Fibroblast of lung (primary cell): ENCODE measurements around the gene HLA-A.

ENCODE experiments used
- EZH2 ChIP-seq: IDR thresholded peaks from 2 replicates; pipeline ENCODE4 v1.5.1; 2012; ENCODE audit warnings: low read length, control low read depth, mild to moderate bottlenecking; ENCODE audit errors: missing control alignments
- TF ChIP-seq, protein P1 (sequence below), 2 donors: IDR thresholded peaks in 1 of 2; conservative IDR thresholded peaks in 1 of 2; 1 replicate in 1 of 2; 2 replicates in 1 of 2; pipeline ENCODE4 v1.5.1; 2011 to 2012; ENCODE audit warnings: low read length in 2 of 2, control low read depth in 1 of 2, inconsistent platforms in 1 of 2, low read depth in 1 of 2, mild to moderate bottlenecking in 1 of 2

- TF ChIP-seq, protein P1, sequence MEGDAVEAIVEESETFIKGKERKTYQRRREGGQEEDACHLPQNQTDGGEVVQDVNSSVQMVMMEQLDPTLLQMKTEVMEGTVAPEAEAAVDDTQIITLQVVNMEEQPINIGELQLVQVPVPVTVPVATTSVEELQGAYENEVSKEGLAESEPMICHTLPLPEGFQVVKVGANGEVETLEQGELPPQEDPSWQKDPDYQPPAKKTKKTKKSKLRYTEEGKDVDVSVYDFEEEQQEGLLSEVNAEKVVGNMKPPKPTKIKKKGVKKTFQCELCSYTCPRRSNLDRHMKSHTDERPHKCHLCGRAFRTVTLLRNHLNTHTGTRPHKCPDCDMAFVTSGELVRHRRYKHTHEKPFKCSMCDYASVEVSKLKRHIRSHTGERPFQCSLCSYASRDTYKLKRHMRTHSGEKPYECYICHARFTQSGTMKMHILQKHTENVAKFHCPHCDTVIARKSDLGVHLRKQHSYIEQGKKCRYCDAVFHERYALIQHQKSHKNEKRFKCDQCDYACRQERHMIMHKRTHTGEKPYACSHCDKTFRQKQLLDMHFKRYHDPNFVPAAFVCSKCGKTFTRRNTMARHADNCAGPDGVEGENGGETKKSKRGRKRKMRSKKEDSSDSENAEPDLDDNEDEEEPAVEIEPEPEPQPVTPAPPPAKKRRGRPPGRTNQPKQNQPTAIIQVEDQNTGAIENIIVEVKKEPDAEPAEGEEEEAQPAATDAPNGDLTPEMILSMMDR (conservative IDR thresholded peaks at IDR 0.05 in 1 of 2, IDR thresholded peaks at IDR 0.05 in 1 of 2; ENCODE audit: low read depth in 1 of 2, low read length in 2 of 2): no peak
- TF ChIP-seq EZH2: no peak
Measured at GRCh38 chr6:29959467-29959866, 17.1 kb downstream of the HLA-A start.
